ENCODE data around the gene APOO. TPM values are rescaled to one million over a fixed set of nuclear protein-coding genes. Genes with fewer than 3 reads are reported as not detected.

APOO gene
- total and polyA plus RNA-seq, 2 of the 13 experiments (the other 11 are each of a cell fraction or from before 2014, with no cell fraction given) = 9.7 to 22.1 TPM

DNA sequence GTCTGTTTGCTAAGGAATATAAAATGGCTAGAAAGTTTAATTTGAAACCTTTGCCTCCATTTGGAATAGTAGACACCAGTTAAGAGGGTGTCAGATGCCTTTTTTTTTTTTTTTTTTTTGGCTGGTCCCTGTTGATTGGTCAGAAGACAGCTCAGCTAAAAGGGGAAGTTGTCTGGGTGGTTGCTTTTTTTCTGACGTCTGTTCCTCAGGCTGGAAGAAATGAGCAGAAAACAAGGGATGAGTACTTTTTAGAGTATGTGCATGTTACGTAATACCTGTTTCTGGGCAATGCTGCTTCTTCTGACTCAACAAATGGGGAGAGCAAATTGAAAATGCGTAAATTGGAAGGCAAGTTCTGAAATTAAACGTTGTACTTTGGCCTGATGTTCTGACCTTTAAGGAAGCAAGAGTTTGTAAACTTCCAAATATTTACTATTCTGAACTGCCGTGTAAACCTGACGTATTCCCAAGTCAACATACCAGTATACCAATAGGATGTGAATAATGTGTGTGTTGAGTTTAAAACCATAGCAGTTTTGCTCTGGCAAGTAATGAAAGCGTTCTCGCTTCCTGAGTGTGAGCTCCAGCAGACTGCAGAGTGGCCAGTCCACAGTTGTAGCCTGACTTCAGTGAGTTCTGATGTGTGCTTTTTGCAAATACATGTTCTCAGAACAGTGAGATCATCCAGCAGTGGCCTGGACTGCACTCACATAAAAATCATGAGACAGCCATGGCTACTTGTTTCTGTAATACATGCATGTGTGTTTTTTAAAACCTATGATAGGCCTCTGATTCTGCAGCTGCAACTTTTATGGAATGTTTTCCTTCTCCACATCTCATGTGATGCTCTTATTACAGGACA is 123.0 kb downstream of the APOO start (continued):
- no peak for TF ChIP-seq ZNF784 (CRISPR knock-in tag; IDR thresholded peaks at IDR 0.05; ENCODE audit: borderline replicate concordance)
- peak; percentile 36; the same call in 1 of the 2 replicates for TF ChIP-seq FOXA3 (CRISPR knock-in tag; IDR thresholded peaks at IDR 0.05)
- TF ChIP-seq CENPT (CRISPR knock-in tag; IDR thresholded peaks at IDR 0.05; ENCODE audit: low read depth) = no peak
- TF ChIP-seq MED1 (CRISPR knock-in tag; IDR thresholded peaks at IDR 0.05) = peak; percentile 15; the same call in 1 of the 2 replicates
- TF ChIP-seq JUN (CRISPR knock-in tag; IDR thresholded peaks at IDR 0.05) = no peak
- TF ChIP-seq, protein P1, sequence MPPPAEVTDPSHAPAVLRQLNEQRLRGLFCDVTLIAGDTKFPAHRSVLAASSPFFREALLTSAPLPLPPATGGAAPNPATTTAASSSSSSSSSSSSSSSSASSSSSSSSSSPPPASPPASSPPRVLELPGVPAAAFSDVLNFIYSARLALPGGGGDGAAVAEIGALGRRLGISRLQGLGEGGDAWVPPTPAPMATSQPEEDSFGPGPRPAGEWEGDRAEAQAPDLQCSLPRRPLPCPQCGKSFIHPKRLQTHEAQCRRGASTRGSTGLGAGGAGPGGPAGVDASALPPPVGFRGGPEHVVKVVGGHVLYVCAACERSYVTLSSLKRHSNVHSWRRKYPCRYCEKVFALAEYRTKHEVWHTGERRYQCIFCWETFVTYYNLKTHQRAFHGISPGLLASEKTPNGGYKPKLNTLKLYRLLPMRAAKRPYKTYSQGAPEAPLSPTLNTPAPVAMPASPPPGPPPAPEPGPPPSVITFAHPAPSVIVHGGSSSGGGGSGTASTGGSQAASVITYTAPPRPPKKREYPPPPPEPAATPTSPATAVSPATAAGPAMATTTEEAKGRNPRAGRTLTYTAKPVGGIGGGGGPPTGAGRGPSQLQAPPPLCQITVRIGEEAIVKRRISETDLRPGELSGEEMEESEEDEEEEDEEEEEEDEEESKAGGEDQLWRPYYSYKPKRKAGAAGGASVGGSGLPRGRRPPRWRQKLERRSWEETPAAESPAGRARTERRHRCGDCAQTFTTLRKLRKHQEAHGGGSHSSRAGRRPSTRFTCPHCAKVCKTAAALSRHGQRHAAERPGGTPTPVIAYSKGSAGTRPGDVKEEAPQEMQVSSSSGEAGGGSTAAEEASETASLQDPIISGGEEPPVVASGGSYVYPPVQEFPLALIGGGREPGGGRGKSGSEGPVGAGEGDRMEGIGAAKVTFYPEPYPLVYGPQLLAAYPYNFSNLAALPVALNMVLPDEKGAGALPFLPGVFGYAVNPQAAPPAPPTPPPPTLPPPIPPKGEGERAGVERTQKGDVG (CRISPR knock-in tag; IDR thresholded peaks at IDR 0.05; ENCODE audit: borderline replicate concordance) = no peak
- no peak; the same call in 1 of the 2 replicates for TF ChIP-seq PAF1 (CRISPR knock-in tag; IDR thresholded peaks at IDR 0.05)
- no peak for TF ChIP-seq SNAPC2 (CRISPR knock-in tag; IDR thresholded peaks at IDR 0.05)
- TF ChIP-seq ZFP36L1 (CRISPR knock-in tag; IDR thresholded peaks at IDR 0.05) = no peak
- peak; percentile 85 for TF ChIP-seq RBM22 (optimal IDR thresholded peaks at IDR 0.05; ENCODE audit: low read length)
- no peak for TF ChIP-seq CC2D1A (CRISPR knock-in tag; IDR thresholded peaks at IDR 0.05)
- no peak for TF ChIP-seq ZNF589 (CRISPR knock-in tag; conservative IDR thresholded peaks at IDR 0.05)
- TF ChIP-seq, protein P2, sequence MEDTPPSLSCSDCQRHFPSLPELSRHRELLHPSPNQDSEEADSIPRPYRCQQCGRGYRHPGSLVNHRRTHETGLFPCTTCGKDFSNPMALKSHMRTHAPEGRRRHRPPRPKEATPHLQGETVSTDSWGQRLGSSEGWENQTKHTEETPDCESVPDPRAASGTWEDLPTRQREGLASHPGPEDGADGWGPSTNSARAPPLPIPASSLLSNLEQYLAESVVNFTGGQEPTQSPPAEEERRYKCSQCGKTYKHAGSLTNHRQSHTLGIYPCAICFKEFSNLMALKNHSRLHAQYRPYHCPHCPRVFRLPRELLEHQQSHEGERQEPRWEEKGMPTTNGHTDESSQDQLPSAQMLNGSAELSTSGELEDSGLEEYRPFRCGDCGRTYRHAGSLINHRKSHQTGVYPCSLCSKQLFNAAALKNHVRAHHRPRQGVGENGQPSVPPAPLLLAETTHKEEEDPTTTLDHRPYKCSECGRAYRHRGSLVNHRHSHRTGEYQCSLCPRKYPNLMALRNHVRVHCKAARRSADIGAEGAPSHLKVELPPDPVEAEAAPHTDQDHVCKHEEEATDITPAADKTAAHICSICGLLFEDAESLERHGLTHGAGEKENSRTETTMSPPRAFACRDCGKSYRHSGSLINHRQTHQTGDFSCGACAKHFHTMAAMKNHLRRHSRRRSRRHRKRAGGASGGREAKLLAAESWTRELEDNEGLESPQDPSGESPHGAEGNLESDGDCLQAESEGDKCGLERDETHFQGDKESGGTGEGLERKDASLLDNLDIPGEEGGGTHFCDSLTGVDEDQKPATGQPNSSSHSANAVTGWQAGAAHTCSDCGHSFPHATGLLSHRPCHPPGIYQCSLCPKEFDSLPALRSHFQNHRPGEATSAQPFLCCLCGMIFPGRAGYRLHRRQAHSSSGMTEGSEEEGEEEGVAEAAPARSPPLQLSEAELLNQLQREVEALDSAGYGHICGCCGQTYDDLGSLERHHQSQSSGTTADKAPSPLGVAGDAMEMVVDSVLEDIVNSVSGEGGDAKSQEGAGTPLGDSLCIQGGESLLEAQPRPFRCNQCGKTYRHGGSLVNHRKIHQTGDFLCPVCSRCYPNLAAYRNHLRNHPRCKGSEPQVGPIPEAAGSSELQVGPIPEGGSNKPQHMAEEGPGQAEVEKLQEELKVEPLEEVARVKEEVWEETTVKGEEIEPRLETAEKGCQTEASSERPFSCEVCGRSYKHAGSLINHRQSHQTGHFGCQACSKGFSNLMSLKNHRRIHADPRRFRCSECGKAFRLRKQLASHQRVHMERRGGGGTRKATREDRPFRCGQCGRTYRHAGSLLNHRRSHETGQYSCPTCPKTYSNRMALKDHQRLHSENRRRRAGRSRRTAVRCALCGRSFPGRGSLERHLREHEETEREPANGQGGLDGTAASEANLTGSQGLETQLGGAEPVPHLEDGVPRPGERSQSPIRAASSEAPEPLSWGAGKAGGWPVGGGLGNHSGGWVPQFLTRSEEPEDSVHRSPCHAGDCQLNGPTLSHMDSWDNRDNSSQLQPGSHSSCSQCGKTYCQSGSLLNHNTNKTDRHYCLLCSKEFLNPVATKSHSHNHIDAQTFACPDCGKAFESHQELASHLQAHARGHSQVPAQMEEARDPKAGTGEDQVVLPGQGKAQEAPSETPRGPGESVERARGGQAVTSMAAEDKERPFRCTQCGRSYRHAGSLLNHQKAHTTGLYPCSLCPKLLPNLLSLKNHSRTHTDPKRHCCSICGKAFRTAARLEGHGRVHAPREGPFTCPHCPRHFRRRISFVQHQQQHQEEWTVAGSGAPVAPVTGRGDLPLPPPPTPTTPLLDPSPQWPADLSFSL (CRISPR knock-in tag; IDR thresholded peaks at IDR 0.05) = no peak
- TF ChIP-seq RXRA (CRISPR knock-in tag; IDR thresholded peaks at IDR 0.05) = no peak
- no peak for TF ChIP-seq TBX2 (CRISPR knock-in tag; IDR thresholded peaks at IDR 0.05; ENCODE audit: borderline replicate concordance)
- no peak for TF ChIP-seq FOSL2 (CRISPR knock-in tag; IDR thresholded peaks at IDR 0.05)
- TF ChIP-seq, protein P3, sequence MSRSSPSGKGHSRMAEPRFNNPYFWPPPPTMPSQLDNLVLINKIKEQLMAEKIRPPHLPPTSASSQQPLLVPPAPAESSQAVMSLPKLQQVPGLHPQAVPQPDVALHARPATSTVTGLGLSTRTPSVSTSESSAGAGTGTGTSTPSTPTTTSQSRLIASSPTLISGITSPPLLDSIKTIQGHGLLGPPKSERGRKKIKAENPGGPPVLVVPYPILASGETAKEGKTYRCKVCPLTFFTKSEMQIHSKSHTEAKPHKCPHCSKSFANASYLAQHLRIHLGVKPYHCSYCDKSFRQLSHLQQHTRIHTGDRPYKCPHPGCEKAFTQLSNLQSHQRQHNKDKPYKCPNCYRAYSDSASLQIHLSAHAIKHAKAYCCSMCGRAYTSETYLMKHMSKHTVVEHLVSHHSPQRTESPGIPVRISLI (CRISPR knock-in tag; IDR thresholded peaks at IDR 0.05; ENCODE audit: borderline replicate concordance) = no peak
- no peak for TF ChIP-seq HOXA3 (CRISPR knock-in tag; IDR thresholded peaks at IDR 0.05)
